Gastroesophageal sphincter (tissue), 4 donors: ENCODE measurements around the gene GRN. TPM values are rescaled to one million over a fixed set of nuclear protein-coding genes. Genes with fewer than 3 reads are reported as not detected.

Experiments used
- ATAC-seq: fragments of 150-250 bp; one replicate; pipeline ENCODE4 v1.9.1; 2016; ENCODE audit warnings: mild to moderate bottlenecking, moderate library complexity
- H3K27ac ChIP-seq, 4 donors: fragments of 200-600 bp; sonication (generic) in 3 of 4; 1 replicate in 3 of 4; 2 replicates in 1 of 4; pipeline ENCODE4 v1.5.1; 2016 to 2019
- H3K27me3 ChIP-seq: fragments of 200-600 bp; sonication (generic); one replicate; pipeline ENCODE4 v1.5.1; 2019
- H3K36me3 ChIP-seq, 2 donors: fragments of 200-600 bp; sonication (generic); one replicate each; pipeline ENCODE4 v1.5.1; 2019; ENCODE audit warnings: control low read depth in 1 of 2
- H3K4me1 ChIP-seq, 3 donors: fragments of 200-600 bp; sonication (generic); 1 replicate in 2 of 3; 2 replicates in 1 of 3; pipeline ENCODE4 v1.5.1; 2016 to 2019; ENCODE audit warnings: control low read depth in 2 of 3
- H3K4me3 ChIP-seq, 2 donors: fragments of 200-600 bp; sonication (generic); one replicate each; pipeline ENCODE4 v1.5.1; 2019; ENCODE audit warnings: mild to moderate bottlenecking in 1 of 2, moderate library complexity in 1 of 2
- H3K9me3 ChIP-seq, 3 donors: fragments of 200-600 bp; sonication (generic); one replicate each; pipeline ENCODE4 v1.5.1; 2017 to 2019; ENCODE audit warnings: control low read depth in 2 of 3
- CTCF ChIP-seq, 4 experiments: fragments of 200-600 bp in 2 of 4; fragments of 450-650 bp in 2 of 4; sonication (generic) in 1 of 4; IDR thresholded peaks; one replicate each; pipeline ENCODE4 v1.5.1; 2017 to 2019; ENCODE audit warnings: antibody characterized with exemption in 4 of 4, mild to moderate bottlenecking in 2 of 4, moderate library complexity in 2 of 4
- EP300 ChIP-seq: sonication (generic); formaldehyde crosslinking; IDR thresholded peaks from one replicate; pipeline ENCODE4 v1.6.1; 2017; ENCODE audit warnings: antibody characterized with exemption, mild to moderate bottlenecking
- POLR2A ChIP-seq, 2 donors: fragments of 450-650 bp; IDR thresholded peaks; one replicate each; pipeline ENCODE4 v1.6.1; 2017; ENCODE audit warnings: antibody characterized with exemption in 2 of 2, mild to moderate bottlenecking in 2 of 2, moderate library complexity in 1 of 2
- POLR2AphosphoS5 ChIP-seq: sonication (generic); formaldehyde crosslinking; IDR thresholded peaks from one replicate; pipeline ENCODE4 v1.6.1; 2017; ENCODE audit warnings: antibody characterized with exemption
- WGBS, 2 donors: methylation state at CpG; one replicate each; pipeline ENCODE4 v1.1.5; 2018; ENCODE audit warnings: low coverage in 1 of 2; 5-methylcytosine and 5-hydroxymethylcytosine counted together
- total RNA-seq, 4 donors: library from RNA; depleted of rRNA; stranded (reverse); fragments of >200 nt; gene quantifications; one replicate each; pipeline ENCODE4 v1.1.0, GENCODE V29; 2016

The GRN gene
- total RNA-seq, 4 donors from 2014 or later = 108 to 237 (median 182) TPM

- peaks cover 0 to 26% (median 4%) of the 10 kb centered on the region in 3 donors for H3K4me1 ChIP-seq
- no CpG with 5 or more reads among the region's 22 CpGs for WGBS, 2 donors
- no peaks in the 10 kb centered on the region for H3K9me3 ChIP-seq
- no peak for TF ChIP-seq CTCF (IDR thresholded peaks at IDR 0.05)
- no peak for TF ChIP-seq POLR2A (IDR thresholded peaks at IDR 0.05)
- TF ChIP-seq EP300 = no peak
- TF ChIP-seq POLR2AphosphoS5 = no peak
- H3K27ac ChIP-seq = no peak overlapping the region
- H3K4me3 ChIP-seq = peak overlapping the region in 1 of 2 donors; percentile 4
- peak; percentile 18 for ATAC-seq
- peaks cover 22% of the 10 kb centered on the region for H3K27me3 ChIP-seq
- no peaks in the 10 kb centered on the region for H3K36me3 ChIP-seq
These were observed 30.3 kb downstream of the GRN start for GRCh38 chr17:44375196-44376017.

- no CpG with 5 or more reads among the region's 5 CpGs for WGBS, 2 donors
- H3K9me3 ChIP-seq = no peaks in the 10 kb centered on the region
- no peak overlapping the region for H3K27ac ChIP-seq
- peaks cover 14% of the 10 kb centered on the region for H3K27me3 ChIP-seq
- no peak overlapping the region for H3K4me3 ChIP-seq
- ATAC-seq = no peak
- H3K4me1 ChIP-seq = peaks cover 0 to 26% (median 4%) of the 10 kb centered on the region in 3 donors
- TF ChIP-seq CTCF (IDR thresholded peaks at IDR 0.05) (peak in 2 of 4 experiments; percentile 16 to 30), POLR2A (IDR thresholded peaks at IDR 0.05) (no peak), EP300 (no peak), POLR2AphosphoS5 (no peak)
- H3K36me3 ChIP-seq = no peaks in the 10 kb centered on the region
These were observed 31.0 kb downstream of the GRN start for GRCh38 chr17:44376124-44376523.

GRCh38 chr17:44376779-44377178 is 31.7 kb downstream of the GRN start:
- H3K27ac ChIP-seq = no peak overlapping the region
- 62 to 87% methylated on average over 3 to 5 of the region's 12 CpGs for WGBS, 2 donors
- H3K9me3 ChIP-seq = no peaks in the 10 kb centered on the region
- H3K36me3 ChIP-seq = no peaks in the 10 kb centered on the region
- TF ChIP-seq POLR2A (IDR thresholded peaks at IDR 0.05) (no peak), POLR2AphosphoS5 (no peak), EP300 (no peak), CTCF (IDR thresholded peaks at IDR 0.05) (no peak)
- H3K4me1 ChIP-seq = peaks cover 0 to 26% (median 4%) of the 10 kb centered on the region in 3 donors
- no peak for ATAC-seq
- H3K27me3 ChIP-seq = peaks cover 11% of the 10 kb centered on the region
- no peak overlapping the region for H3K4me3 ChIP-seq

- H3K36me3 ChIP-seq = no peaks in the 10 kb centered on the region
- no peak overlapping the region for H3K4me3 ChIP-seq
- H3K27me3 ChIP-seq = peaks cover 11% of the 10 kb centered on the region
- WGBS, 2 donors = 79 to 80% methylated on average over 6 of the region's 14 CpGs
- no peaks in the 10 kb centered on the region for H3K9me3 ChIP-seq
- H3K27ac ChIP-seq = no peak overlapping the region
- TF ChIP-seq POLR2AphosphoS5 = no peak
- no peak for TF ChIP-seq POLR2A (IDR thresholded peaks at IDR 0.05)
- no peak for TF ChIP-seq EP300
- no peak for TF ChIP-seq CTCF (IDR thresholded peaks at IDR 0.05)
- peaks cover 0 to 26% (median 4%) of the 10 kb centered on the region in 3 donors for H3K4me1 ChIP-seq
- no peak for ATAC-seq
These were observed 33.1 kb downstream of the GRN start for GRCh38 chr17:44378171-44378705.
